Omental fat pad (tissue), 4 donors: ENCODE measurements around the gene ZNF687. TPM values are rescaled to one million over a fixed set of nuclear protein-coding genes. Genes with fewer than 3 reads are reported as not detected.
A peak's percentile ranks its signal among the peaks of the same experiment; 100 is the strongest.
"Not testable (repeated sequence)": the region's sequence is repeated elsewhere in the genome, so short reads cannot be mapped to it uniquely, and the experiment has no call there.

Experiments
- ATAC-seq: fragments of 150-250 bp; one replicate; pipeline ENCODE4 v1.9.1; 2016; ENCODE audit warnings: mild to moderate bottlenecking, moderate library complexity; ENCODE audit not compliant: low FRiP score
- DNase-seq: peaks from one replicate; pipeline ENCODE4 v3.0.0-alpha.2; 2019; ENCODE audit warnings: low spot score
- total RNA-seq, 4 donors: library from RNA; depleted of rRNA; stranded (reverse); fragments of >200 nt; gene quantifications; one replicate each; pipeline ENCODE4 v1.1.0, GENCODE V29; 2016
- TF ChIP-seq, protein P1 (sequence below), 3 donors: fragments of 450-650 bp; IDR thresholded peaks; one replicate each; pipeline ENCODE4 v1.5.1; 2016 to 2017; ENCODE audit warnings: antibody characterized with exemption in 3 of 3, mild to moderate bottlenecking in 3 of 3, moderate library complexity in 2 of 3

The ZNF687 gene
- total RNA-seq, 4 donors from 2014 or later: 10.1 to 15.3 (median 14.2) TPM

DNA sequence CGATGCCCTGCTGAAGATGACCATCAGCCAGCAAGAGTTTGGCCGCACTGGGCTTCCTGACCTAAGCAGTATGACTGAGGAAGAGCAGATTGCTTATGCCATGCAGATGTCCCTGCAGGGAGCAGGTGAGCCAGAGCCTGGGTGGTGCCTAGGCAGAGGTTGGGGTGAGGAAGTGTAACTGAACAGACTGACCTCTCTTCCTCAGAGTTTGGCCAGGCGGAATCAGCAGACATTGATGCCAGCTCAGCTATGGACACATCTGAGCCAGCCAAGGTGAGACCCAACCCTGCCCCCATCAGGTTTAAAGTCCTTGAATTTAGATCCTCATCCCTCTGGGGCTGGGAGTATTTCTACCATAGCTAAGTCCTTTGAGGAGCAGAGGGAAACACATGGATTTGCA is 15.8 kb upstream of the ZNF687 start:
- ATAC-seq (no peak), DNase-seq (no peak)
- TF ChIP-seq, protein P1, sequence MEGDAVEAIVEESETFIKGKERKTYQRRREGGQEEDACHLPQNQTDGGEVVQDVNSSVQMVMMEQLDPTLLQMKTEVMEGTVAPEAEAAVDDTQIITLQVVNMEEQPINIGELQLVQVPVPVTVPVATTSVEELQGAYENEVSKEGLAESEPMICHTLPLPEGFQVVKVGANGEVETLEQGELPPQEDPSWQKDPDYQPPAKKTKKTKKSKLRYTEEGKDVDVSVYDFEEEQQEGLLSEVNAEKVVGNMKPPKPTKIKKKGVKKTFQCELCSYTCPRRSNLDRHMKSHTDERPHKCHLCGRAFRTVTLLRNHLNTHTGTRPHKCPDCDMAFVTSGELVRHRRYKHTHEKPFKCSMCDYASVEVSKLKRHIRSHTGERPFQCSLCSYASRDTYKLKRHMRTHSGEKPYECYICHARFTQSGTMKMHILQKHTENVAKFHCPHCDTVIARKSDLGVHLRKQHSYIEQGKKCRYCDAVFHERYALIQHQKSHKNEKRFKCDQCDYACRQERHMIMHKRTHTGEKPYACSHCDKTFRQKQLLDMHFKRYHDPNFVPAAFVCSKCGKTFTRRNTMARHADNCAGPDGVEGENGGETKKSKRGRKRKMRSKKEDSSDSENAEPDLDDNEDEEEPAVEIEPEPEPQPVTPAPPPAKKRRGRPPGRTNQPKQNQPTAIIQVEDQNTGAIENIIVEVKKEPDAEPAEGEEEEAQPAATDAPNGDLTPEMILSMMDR (IDR thresholded peaks at IDR 0.05): no peak

DNA sequence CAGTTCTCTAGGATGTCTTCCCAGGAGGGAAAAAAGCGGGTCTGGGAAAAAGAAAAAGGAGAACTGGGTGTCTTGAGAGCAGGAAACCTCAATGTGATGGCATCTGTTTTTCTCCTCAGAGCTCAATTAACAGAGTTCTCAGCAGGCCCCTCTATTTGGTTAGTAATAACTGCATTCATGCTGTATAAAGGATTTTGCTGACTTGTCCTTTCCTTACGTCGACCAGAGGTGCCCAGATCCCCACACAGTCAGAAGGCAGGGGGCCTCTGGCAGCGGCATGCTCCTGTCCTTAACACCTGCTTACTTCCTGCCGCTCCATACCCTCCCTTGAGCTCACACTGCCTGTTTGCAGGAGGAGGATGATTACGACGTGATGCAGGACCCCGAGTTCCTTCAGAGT is 15.3 kb upstream of the ZNF687 start:
- TF ChIP-seq, protein P1 (IDR thresholded peaks at IDR 0.05): no peak
- DNase-seq (no peak), ATAC-seq (no peak)

DNA sequence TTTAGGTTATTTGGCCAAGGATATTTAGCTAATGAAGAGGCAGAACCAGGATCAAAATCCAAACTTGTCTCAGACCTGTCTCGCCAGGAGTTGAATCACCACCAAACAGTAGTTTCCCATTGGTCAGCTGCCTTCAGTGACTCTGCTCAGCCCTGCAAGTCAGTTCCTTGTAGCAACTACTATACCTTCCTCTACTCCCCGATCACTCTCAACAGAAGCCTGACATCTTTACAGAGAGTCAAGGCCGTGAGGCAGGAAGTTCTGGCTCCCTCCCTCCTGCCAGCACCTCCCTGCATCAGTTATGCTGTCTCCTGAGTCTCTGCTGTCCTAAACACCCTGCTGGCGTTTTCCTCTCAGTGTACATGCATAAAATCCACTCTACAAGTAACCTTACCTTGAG is 14.3 kb upstream of the ZNF687 start:
- DNase-seq (no peak), ATAC-seq (no peak)
- TF ChIP-seq, protein P1 (IDR thresholded peaks at IDR 0.05): no peak

DNA sequence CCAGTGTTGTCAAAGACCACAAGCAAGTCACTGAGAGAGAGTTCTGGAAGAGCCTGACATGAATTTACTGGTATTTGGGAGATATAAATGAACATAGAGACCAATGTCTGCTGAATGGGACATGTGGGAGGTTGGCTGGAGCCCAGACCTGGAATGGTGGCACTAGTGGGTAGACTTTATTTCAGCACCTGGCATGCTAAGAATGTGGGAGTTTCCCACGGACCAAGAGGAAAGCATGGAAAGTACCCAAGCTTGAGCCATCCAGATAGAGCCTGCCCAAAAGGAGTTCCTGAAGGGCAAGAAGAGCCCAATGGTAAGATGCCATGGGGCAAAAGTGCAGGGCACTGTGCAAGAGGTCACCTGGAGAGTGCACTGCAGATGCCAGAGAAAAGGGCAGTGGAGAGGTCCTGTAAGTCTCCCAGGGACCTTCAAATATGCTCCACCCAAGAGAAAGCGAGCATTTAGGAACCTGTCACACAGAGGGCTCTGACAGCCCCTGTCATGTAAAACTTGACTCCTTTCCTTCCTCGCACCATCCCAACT is 8.1 kb upstream of the ZNF687 start:
- no peak for ATAC-seq
- TF ChIP-seq, protein P1 (IDR thresholded peaks at IDR 0.05): no peak
- DNase-seq: no peak

DNA sequence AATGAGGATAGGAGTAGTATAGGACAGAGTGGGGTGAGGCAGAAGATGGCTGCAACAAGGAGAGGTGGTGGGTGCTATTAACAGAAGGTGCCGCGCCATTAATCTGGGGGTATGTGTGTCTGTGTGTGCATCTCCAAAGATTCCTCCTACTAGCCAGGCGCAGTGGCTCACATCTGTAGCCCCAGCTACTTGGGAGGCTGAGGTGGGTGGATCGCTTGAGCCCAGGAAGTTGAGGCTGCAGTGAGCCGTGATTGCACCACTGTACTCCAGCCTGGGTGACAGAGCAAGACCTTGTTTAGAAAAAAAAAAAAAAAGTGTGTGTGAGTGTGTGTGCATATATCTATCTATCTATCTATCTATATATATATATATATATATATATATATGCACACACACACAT is 6.8 kb upstream of the ZNF687 start:
- not testable (repeated sequence) for ATAC-seq, DNase-seq

DNA sequence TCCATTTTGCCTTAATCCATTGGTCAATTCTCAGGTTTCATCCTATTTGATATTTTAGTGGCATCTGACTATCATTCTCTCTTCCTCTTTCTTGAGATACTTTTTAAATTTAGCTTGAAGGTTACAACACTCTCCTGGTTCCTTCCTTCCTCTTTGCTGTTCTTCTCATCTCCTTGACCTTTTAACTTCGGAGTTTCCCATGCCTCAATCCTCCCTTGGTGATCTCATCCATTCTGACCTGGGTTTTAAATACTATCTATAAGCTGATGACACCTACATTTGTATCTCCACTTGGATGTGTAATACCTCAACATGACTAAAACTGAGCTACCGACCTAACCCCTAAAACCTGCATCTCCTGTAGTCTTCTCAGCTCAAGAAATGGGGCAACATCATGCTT is 4.8 kb upstream of the ZNF687 start:
- TF ChIP-seq, protein P1 (IDR thresholded peaks at IDR 0.05): no peak
- ATAC-seq (no peak), DNase-seq (no peak)

DNA sequence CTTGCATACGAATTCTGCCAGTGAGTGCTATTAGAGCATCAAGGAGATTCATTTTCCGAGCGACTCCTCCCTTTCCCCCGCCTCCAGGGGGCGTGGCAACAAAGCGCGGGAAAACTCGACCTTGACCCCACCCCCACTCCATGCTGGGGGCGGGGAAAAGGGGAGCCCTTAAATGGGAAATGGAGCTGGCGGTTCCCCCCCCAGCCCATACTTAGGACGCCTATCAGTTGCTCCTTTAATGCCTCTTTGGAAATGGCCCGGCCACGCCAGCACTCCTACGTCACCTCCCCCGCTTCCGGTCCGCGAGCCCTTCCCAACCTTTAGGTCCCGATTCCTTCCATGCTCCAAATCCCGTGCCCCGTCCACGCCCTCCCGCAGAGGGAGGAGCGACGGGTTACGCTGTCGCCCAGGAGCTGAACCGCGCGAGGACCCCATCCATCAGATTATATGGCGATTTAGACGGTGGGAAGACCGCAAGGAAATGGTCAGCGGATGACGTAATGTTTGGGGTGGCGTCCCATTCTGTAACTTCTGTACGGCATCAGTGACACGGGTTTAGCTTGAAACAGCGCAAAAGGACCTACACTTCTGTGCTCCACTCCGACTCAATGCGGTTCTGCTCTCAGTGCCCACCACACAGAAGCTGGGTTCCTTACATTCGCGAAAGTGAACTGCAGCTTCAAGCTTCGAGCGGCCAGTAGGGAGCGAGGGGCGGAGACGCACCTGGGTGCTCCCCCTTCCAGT is 702 bp upstream of the ZNF687 start:
- ATAC-seq: peak; percentile 81
- TF ChIP-seq, protein P1 (IDR thresholded peaks at IDR 0.05): no peak
- peak; percentile 88 for DNase-seq
